Measurements from ENCODE around the gene FAM114A2.

DNA sequence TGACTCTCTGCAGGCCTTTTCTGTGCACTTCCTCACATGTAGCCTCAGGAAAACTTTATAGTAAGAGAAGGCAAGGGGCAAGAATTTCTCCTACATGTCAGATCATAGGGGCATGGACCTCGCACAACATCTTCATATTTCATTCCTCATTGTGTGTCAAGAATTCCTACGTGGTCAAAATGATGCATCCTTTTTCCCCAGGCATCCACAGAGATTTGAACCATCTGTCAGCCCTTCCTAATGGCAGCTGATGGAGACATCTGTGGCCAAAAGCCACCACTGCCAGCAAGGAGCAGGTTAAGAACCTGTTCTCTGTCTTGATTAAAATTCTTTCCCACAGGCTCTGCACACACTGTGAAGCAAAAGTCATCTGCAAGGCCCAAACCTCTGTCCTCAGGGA lies 42.5 kb upstream of the FAM114A2 start:
- TF ChIP-seq GATA2 (IDR thresholded peaks at IDR 0.05; ENCODE audit: low read depth, low read length) (no peak), GATA3 (IDR thresholded peaks at IDR 0.05; ENCODE audit: low read depth, low read length) (no peak)
